WTC11 (cell line): Measurements from ENCODE around the gene AGAP5.
"Not testable (repeated sequence)": the region's sequence is repeated elsewhere in the genome, so short reads cannot be mapped to it uniquely, and the experiment has no call there.

Experiments used
- AFF4 ChIP-seq: sonication (generic); formaldehyde crosslinking; IDR thresholded peaks from 2 replicates; pipeline ENCODE4 v1.8.1; 2023; ENCODE audit warnings: mild to moderate bottlenecking, missing genetic modification reagents, borderline replicate concordance
- ATF2 ChIP-seq: sonication (generic); formaldehyde crosslinking; IDR thresholded peaks from 2 replicates; pipeline ENCODE4 v1.8.1; 2022; ENCODE audit warnings: low read depth, missing genetic modification reagents, borderline replicate concordance
- ATF3 ChIP-seq: sonication (generic); formaldehyde crosslinking; conservative IDR thresholded peaks from 2 replicates; pipeline ENCODE4 v1.8.1; 2022; ENCODE audit warnings: mild to moderate bottlenecking, missing genetic modification reagents
- CBFB ChIP-seq: sonication (generic); formaldehyde crosslinking; IDR thresholded peaks from 2 replicates; pipeline ENCODE4 v1.8.1; 2022; ENCODE audit warnings: mild to moderate bottlenecking, low read depth, missing genetic modification reagents
- CTCF ChIP-seq: fragments of 200-600 bp; IDR thresholded peaks from 2 replicates; pipeline ENCODE4 v1.8.0; 2022; ENCODE audit warnings: antibody characterized with exemption
- E2F1 ChIP-seq: sonication (generic); formaldehyde crosslinking; IDR thresholded peaks from 2 replicates; pipeline ENCODE4 v1.8.0; 2022; ENCODE audit warnings: mild to moderate bottlenecking, missing genetic modification reagents
- MAX ChIP-seq: sonication (generic); formaldehyde crosslinking; IDR thresholded peaks from 2 replicates; pipeline ENCODE4 v1.8.0; 2022; ENCODE audit warnings: mild to moderate bottlenecking, missing genetic modification reagents
- SOX15 ChIP-seq: fragments of 250-450 bp; sonication (Bioruptor Pico); IDR thresholded peaks from 2 replicates; pipeline ENCODE4 v1.9.0; 2021; ENCODE audit warnings: mild to moderate bottlenecking
- ZNF232 ChIP-seq: sonication (generic); formaldehyde crosslinking; IDR thresholded peaks from 2 replicates; pipeline ENCODE4 v1.8.0; 2022; ENCODE audit warnings: mild to moderate bottlenecking, missing genetic modification reagents

GRCh38 chr10:73695302-73695701 lies 2.6 kb downstream of the AGAP5 start:
- TF ChIP-seq CTCF; ZNF232; ATF2 (CRISPR knock-in tag); AFF4 (CRISPR knock-in tag); ATF3 (CRISPR knock-in tag); CBFB (CRISPR knock-in tag); MAX (CRISPR knock-in tag); SOX15 (CRISPR knock-in tag); E2F1: not testable (repeated sequence)
